GM18502 (cell line): ENCODE measurements around the gene ZNF888.
"Not testable (repeated sequence)": the region's sequence is repeated elsewhere in the genome, so short reads cannot be mapped to it uniquely, and the experiment has no call there.

Experiments used
- ATAC-seq: cut with Tn5 transposase; IDR thresholded peaks from one replicate; pipeline ENCODE4 v1.9.1; 2021; ENCODE audit warnings: mild to moderate bottlenecking; ENCODE audit not compliant: unreplicated experiment, poor library complexity

Gene ZNF888

GRCh38 chr19:52922841-52923777 is at the start of gene ZNF888:
TSS of gene ZNF888 (minus strand) at chr19:52923428. CDS start at chr19:52917873, 5,555 bp downstream.
- peak; percentile 95 for ATAC-seq

GRCh38 chr19:52967772-52968171 is 44.5 kb upstream of the ZNF888 start:
- ATAC-seq: no peak

DNA sequence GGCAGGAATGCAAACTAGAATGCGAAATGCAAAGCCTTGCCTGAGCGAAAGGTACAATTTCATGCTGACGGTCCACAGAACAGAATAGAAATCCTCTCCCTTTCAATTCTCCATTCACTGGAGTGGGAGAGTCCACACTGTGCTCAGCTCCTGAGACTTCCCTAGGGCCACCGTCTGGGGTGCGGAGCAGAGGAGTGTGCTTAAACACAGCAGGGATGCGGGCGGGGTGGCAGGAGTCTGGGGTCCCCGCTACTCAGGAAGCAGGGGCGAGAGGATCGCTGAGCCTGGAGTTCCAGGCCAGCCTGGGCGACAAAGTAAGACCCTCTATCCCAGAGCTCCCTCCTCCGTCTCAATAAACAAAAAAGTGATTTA is 40.0 kb upstream of the ZNF888 start:
- ATAC-seq: peak; percentile 17

GRCh38 chr19:52962394-52963246 is 39.4 kb upstream of the ZNF888 start, which contains the start of gene ZNF816:
TSS of gene ZNF816 (minus strand) at chr19:52962881. CDS start at chr19:52956089, 6,792 bp downstream.
- peak; percentile 97 for ATAC-seq

- no peak for ATAC-seq
These were observed 38.8 kb upstream of the ZNF888 start for GRCh38 chr19:52961981-52962380.

GRCh38 chr19:52959613-52960295 is 36.5 kb upstream of the ZNF888 start:
- no peak for ATAC-seq

DNA sequence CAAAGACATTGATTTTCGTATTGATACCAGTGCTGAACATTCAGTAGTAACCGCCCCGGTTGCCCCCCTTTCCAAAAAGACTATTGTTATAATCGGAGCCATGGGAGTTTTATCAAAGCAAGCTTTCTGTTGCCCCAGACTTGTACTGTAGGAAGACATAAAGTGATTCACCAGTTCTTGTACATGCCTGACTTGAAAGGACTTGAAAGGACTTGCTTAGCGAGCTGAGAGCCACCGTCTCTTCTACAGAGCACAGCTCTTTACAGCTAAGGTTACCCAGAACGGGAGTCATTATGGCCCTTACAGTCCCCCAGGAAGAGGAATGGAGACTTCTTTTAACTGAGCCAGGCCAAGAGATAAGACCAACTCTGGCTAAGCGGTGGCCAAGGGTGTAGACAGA is 34.4 kb upstream of the ZNF888 start:
- no peak for ATAC-seq

DNA sequence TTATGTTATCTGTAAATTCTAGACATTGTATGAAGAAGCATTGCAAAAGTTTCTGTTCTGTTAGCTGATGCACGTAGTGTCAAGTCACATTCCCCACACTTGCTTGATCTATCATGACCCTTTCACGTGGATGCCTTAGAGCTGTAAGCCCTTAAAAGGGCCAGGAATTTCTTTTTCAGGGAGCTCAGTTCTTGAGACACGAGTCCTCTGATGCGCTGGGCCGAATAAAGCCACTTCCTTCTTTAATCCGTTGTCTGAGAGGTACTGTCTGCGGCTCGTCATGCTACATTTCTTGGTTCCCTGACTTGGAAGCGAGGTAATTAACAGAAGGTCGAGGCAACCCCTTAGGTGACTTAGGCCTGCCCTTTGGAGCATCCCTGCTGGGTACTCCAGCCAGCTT is 33.7 kb upstream of the ZNF888 start:
- ATAC-seq: no peak

- no peak for ATAC-seq
These were observed 26.2 kb upstream of the ZNF888 start for GRCh38 chr19:52949422-52949821.

- ATAC-seq: no peak
These were observed 25.0 kb upstream of the ZNF888 start for GRCh38 chr19:52948025-52948770.

GRCh38 chr19:52946322-52947310 is 23.4 kb upstream of the ZNF888 start:
- ATAC-seq: no peak

DNA sequence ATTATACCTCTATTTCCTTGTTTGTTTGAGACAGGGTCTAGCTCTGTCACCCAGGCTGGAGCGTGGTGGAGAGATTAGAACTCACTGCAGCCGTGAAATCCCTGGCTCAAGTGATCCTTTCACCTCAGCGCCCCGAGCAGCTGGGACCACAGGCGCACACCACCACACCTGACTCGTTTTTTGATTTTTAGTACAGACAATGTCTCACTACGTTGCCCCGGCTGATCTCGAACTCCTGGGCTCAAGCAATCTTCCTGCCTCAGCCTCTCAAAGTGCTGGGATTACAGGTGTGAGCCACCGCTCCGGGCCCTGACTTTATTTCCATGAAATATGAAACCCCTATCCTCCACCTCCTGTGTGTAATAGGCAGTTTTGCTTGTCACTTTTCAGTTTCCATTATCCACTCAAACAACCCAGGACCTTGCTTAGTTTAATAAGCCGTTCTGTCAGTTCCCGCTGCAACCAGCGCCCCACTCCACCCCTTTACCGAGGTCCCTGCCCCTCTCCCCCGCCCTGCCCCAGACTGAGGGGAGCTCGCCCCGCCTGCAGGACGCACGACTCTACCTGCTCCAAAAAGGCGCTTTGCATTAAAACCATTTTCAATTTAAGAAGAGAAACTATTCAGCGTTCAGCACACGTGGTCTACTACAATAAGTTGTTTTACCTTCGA is 22.6 kb upstream of the ZNF888 start:
- ATAC-seq: no peak

GRCh38 chr19:52944703-52945493 is 21.7 kb upstream of the ZNF888 start:
- ATAC-seq: not testable (repeated sequence)

DNA sequence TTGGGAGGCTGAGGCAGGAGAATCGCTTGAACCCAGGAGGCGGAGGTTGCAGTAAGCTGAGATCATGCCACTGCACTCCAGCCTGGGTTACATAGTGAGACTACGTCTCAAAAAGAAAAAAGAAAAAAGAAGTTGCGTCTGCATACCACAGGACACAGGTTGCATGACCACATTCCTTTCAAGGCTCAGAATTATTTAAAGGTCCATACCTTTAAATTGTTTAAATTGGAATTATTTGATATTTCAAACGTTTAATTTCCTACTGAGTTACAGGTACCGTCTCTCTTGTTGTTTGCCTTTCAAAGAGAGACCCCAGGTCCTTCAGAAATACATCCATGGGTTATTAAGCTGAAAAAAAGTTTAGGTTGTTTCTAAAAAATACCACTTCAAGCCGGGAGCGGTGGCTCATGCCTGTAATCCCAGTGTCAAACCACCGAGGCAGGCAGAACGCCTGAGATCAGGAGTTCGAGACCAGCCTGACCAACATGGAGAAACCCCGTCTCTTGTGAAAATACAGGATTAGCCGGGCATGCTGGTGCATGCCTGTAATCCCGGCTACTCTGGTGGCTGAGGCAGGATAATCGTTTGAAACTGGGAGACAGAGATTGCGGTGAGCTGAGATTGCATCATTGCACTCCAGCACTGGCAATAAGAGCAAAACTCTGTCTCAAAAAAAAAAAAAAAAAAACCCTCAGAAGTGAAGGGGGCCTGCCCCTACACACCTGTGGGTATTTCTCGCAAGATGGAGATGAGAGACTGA is 20.8 kb upstream of the ZNF888 start:
- ATAC-seq: no peak

DNA sequence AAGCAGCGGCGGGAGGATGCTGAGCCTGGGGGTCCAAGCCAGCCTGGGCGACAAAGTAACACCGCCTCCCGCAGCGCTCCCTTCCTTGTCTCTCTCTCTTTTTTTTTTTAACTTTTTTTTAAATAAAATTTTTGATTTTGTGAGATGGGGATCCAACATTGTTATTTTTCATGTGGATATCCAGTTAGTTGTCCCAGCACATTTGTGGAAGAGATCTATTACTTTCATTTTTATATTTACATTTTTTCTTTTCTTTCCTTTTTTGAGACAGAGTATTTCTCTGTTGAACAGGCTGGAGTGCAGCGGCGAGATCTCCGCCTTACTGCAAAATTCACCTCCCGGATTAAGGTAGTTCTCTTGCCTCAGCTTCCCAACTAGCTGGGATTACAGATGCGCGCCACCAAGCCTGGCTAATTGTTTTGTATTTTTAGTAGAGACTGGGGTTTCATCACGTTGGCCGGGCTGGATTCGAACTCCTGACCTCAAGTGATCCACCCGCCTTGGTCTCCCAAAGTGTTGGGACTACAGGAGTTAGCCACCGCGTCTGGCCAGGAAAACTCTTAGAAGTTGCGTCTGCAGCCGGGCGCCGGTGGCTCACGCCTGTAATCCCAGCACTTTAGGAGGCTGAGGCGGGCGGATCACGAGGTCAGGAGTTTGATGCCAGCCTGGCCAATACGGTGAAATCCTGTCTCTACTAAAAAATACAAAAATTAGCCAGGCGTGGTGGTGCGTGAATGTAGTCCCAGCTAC is 20.1 kb upstream of the ZNF888 start:
- no peak for ATAC-seq
